H9 (cell line): Measurements from ENCODE around the gene KCNQ2. TPM values are rescaled to one million over a fixed set of nuclear protein-coding genes. Genes with fewer than 3 reads are reported as not detected.

Experiments used
- DNase-seq: peaks from one replicate; pipeline ENCODE4 v3.0.0-alpha.2; 2017
- H2AFZ ChIP-seq: one replicate; pipeline ENCODE4 v1.6.1; 2013; ENCODE audit warnings: mild to moderate bottlenecking, low read length, control low read depth, moderate library complexity
- H2AK5ac ChIP-seq: 2 replicates; pipeline ENCODE4 v1.6.1; 2013; ENCODE audit warnings: low read length, control low read depth, mixed read lengths; ENCODE audit not compliant: insufficient read length
- H2BK120ac ChIP-seq: one replicate; pipeline ENCODE4 v1.6.1; 2013; ENCODE audit warnings: low read depth, mild to moderate bottlenecking, low read length, control low read depth, inconsistent platforms; ENCODE audit not compliant: poor library complexity, severe bottlenecking
- H2BK12ac ChIP-seq: 2 replicates; pipeline ENCODE4 v1.6.1; 2013; ENCODE audit warnings: low read length, control low read depth, mixed read lengths, low read depth; ENCODE audit not compliant: insufficient read length
- H2BK15ac ChIP-seq: 2 replicates; pipeline ENCODE4 v1.6.1; 2013; ENCODE audit warnings: low read depth, low read length, control low read depth
- H2BK20ac ChIP-seq: one replicate; pipeline ENCODE4 v1.6.1; 2013; ENCODE audit warnings: low read depth, mild to moderate bottlenecking, low read length, control low read depth, inconsistent platforms; ENCODE audit not compliant: poor library complexity, severe bottlenecking
- H2BK5ac ChIP-seq: 2 replicates; pipeline ENCODE4 v1.6.1; 2013; ENCODE audit warnings: low read length, control low read depth, mixed read lengths; ENCODE audit not compliant: insufficient read length
- H3K14ac ChIP-seq: 2 replicates; pipeline ENCODE4 v1.6.1; 2013; ENCODE audit warnings: low read length, control low read depth; ENCODE audit not compliant: insufficient read depth
- H3K18ac ChIP-seq: 2 replicates; pipeline ENCODE4 v1.6.1; 2013; ENCODE audit warnings: low read depth, mild to moderate bottlenecking, mixed read lengths, low read length, control low read depth; ENCODE audit not compliant: insufficient read length
- H3K23ac ChIP-seq: 2 replicates; pipeline ENCODE4 v1.6.1; 2013; ENCODE audit warnings: low read length, control low read depth, mixed read lengths, low read depth; ENCODE audit not compliant: insufficient read length
- H3K23me2 ChIP-seq: 2 replicates; pipeline ENCODE4 v1.6.1; 2013; ENCODE audit warnings: low read depth, mild to moderate bottlenecking, mixed read lengths, low read length, control low read depth; ENCODE audit not compliant: insufficient read length, poor library complexity, severe bottlenecking
- H3K27ac ChIP-seq: 2 replicates; pipeline ENCODE4 v1.5.1; 2013; ENCODE audit warnings: low read length, control low read depth, mixed read lengths, low read depth; ENCODE audit not compliant: insufficient read length
- H3K27me3 ChIP-seq: 2 replicates; pipeline ENCODE4 v1.6.1; 2013; ENCODE audit warnings: low read length, control low read depth, inconsistent platforms; ENCODE audit not compliant: insufficient read depth
- H3K4ac ChIP-seq: 2 replicates; pipeline ENCODE4 v1.6.1; 2013; ENCODE audit warnings: low read depth, mild to moderate bottlenecking, control low read depth, inconsistent platforms, low read length, moderate library complexity
- H3K4me1 ChIP-seq: 2 replicates; pipeline ENCODE4 v1.6.1; 2013; ENCODE audit warnings: low read length, control low read depth, inconsistent platforms; ENCODE audit not compliant: insufficient read depth
- H3K4me2 ChIP-seq: 2 replicates; pipeline ENCODE4 v1.6.1; 2013; ENCODE audit warnings: low read length, control low read depth, mixed read lengths; ENCODE audit not compliant: insufficient read length, insufficient read depth
- H3K56ac ChIP-seq: 2 replicates; pipeline ENCODE4 v1.6.1; 2013; ENCODE audit warnings: low read depth, mild to moderate bottlenecking, mixed read lengths, low read length, control low read depth; ENCODE audit not compliant: insufficient read length
- H3K79me1 ChIP-seq: 2 replicates; pipeline ENCODE4 v1.6.1; 2013; ENCODE audit warnings: low read depth, mild to moderate bottlenecking, moderate library complexity, low read length, control low read depth, inconsistent platforms; ENCODE audit not compliant: insufficient read depth, poor library complexity, severe bottlenecking
- H3K79me2 ChIP-seq: 2 replicates; pipeline ENCODE4 v1.6.1; 2013; ENCODE audit warnings: low read length, control low read depth, inconsistent platforms; ENCODE audit not compliant: insufficient read depth
- H3K9ac ChIP-seq: 2 replicates; pipeline ENCODE4 v1.6.1; 2013; ENCODE audit warnings: low read length, control low read depth, mixed read lengths; ENCODE audit not compliant: insufficient read length; ENCODE audit errors: extremely low read depth
- H3K9me3 ChIP-seq: one replicate; pipeline ENCODE4 v1.6.1; 2013; ENCODE audit warnings: low read depth, low read length, inconsistent platforms; ENCODE audit not compliant: control insufficient read depth
- H3T11ph ChIP-seq: one replicate; pipeline ENCODE4 v1.6.1; 2013; ENCODE audit warnings: mild to moderate bottlenecking, low read length, control low read depth, inconsistent platforms
- H4K20me1 ChIP-seq: one replicate; pipeline ENCODE4 v1.6.1; 2013; ENCODE audit not compliant: control insufficient read depth, insufficient read length, insufficient read depth
- H4K5ac ChIP-seq: 2 replicates; pipeline ENCODE4 v1.6.1; 2013; ENCODE audit warnings: low read depth, mild to moderate bottlenecking, mixed read lengths, low read length, control low read depth; ENCODE audit not compliant: insufficient read length
- H4K8ac ChIP-seq: replicated peaks from 2 replicates; pipeline ENCODE4 v1.6.1; 2013; ENCODE audit warnings: low read length, control low read depth, mixed read lengths, low read depth; ENCODE audit not compliant: insufficient read length
- H4K91ac ChIP-seq: 2 replicates; pipeline ENCODE4 v1.6.1; 2013; ENCODE audit warnings: low read depth, mild to moderate bottlenecking, moderate library complexity, mixed read lengths, low read length, control low read depth; ENCODE audit not compliant: insufficient read length
- H3K27ac Mint-ChIP-seq, 3 experiments: 2 replicates in 2 of 3; 3 replicates in 1 of 3; pipeline ENCODE4 v1.8.0; 2020 to 2021; ENCODE audit warnings: mixed read lengths in 3 of 3, mild to moderate bottlenecking in 1 of 3, moderate library complexity in 1 of 3
- H3K27me3 Mint-ChIP-seq: 2 replicates; pipeline ENCODE4 v1.8.0; 2021; ENCODE audit warnings: low read depth, mild to moderate bottlenecking, moderate library complexity, mixed read lengths
- H3K36me3 Mint-ChIP-seq, 3 experiments: 2 replicates in 2 of 3; 3 replicates in 1 of 3; pipeline ENCODE4 v1.8.0; 2020 to 2021; ENCODE audit warnings: low read depth in 3 of 3, mixed read lengths in 3 of 3; ENCODE audit not compliant: insufficient read depth in 1 of 3
- H3K4me1 Mint-ChIP-seq, 2 experiments: 2 replicates each; pipeline ENCODE4 v1.8.0; 2020; ENCODE audit warnings: mixed read lengths in 2 of 2
- H3K4me3 Mint-ChIP-seq, 2 experiments: 2 replicates in 1 of 2; 3 replicates in 1 of 2; pipeline ENCODE4 v1.8.0; 2020 to 2021; ENCODE audit warnings: mild to moderate bottlenecking in 2 of 2, mixed read lengths in 2 of 2, moderate library complexity in 1 of 2
- H3K9me3 Mint-ChIP-seq, 2 experiments: 2 replicates in 1 of 2; 3 replicates in 1 of 2; pipeline ENCODE4 v1.8.0; 2020; ENCODE audit warnings: mild to moderate bottlenecking in 2 of 2, mixed read lengths in 2 of 2, moderate library complexity in 1 of 2
- CTCF ChIP-seq: fragments of 200-600 bp; sonication (generic); conservative IDR thresholded peaks from 3 replicates; pipeline ENCODE4 v1.8.0; 2021; ENCODE audit warnings: antibody characterized with exemption, mild to moderate bottlenecking
- WGBS: extraction: QIAGEN DNeasy Blood & Tissue Kit; methylation state at CpG from one replicate; pipeline ENCODE4 v1.1.7; 2013; ENCODE audit warnings: missing lambda C conversion rate, low lambda C conversion rate, mixed read lengths; ENCODE audit not compliant: insufficient read length; ENCODE audit errors: extremely low coverage; 5-methylcytosine and 5-hydroxymethylcytosine counted together
- total RNA-seq: library from RNA; stranded (reverse); gene quantifications from 2 replicates; pipeline ENCODE4 v1.2.1, GENCODE V29; 2021

KCNQ2 gene
- total RNA-seq, 1 experiment from 2014 or later = 69.2 TPM

- H3K27me3 ChIP-seq = no peaks in the 10 kb centered on the region
- H3K4ac ChIP-seq = no peak overlapping the region
- no peak overlapping the region for H3K27ac ChIP-seq
- H2BK20ac ChIP-seq = no peak overlapping the region
- H3K56ac ChIP-seq = no peak overlapping the region
- H2AFZ ChIP-seq = no peak overlapping the region
- no peak overlapping the region; the same call in 1 of the 2 replicates for H3K14ac ChIP-seq
- H3T11ph ChIP-seq = no peak overlapping the region
- H3K79me2 ChIP-seq = no peaks in the 10 kb centered on the region
- no CpG with 5 or more reads among the region's 19 CpGs for WGBS
- H3K9me3 ChIP-seq = no peaks in the 10 kb centered on the region
- H3K23ac ChIP-seq = no peak overlapping the region
- no peak for DNase-seq
- TF ChIP-seq CTCF = no peak
- no peaks in the 10 kb centered on the region for H3K23me2 ChIP-seq
- H2BK12ac ChIP-seq = no peak overlapping the region
- H2BK120ac ChIP-seq = no peak overlapping the region
- no peak overlapping the region for H4K91ac ChIP-seq
- H3K9me3 Mint-ChIP-seq = peaks cover 0 to 5% of the 10 kb centered on the region in 2 experiments; a peak in 1 of 5 replicates
- H3K18ac ChIP-seq = no peak overlapping the region
- H4K5ac ChIP-seq = no peak overlapping the region
- H3K4me1 ChIP-seq = peaks cover 4% of the 10 kb centered on the region; the same call in 1 of the 2 replicates
- no peaks in the 10 kb centered on the region for H3K36me3 Mint-ChIP-seq
- H3K4me1 Mint-ChIP-seq = peaks cover 18 to 32% of the 10 kb centered on the region in 2 experiments
- no peak overlapping the region for H3K27ac Mint-ChIP-seq
- H3K4me3 Mint-ChIP-seq = no peak overlapping the region
- no peak overlapping the region for H4K8ac ChIP-seq
- no peak overlapping the region for H2AK5ac ChIP-seq
- H3K79me1 ChIP-seq = no peaks in the 10 kb centered on the region
- H3K4me2 ChIP-seq = no peak overlapping the region
- no peaks in the 10 kb centered on the region; the same call in none of the 2 replicates for H3K27me3 Mint-ChIP-seq
- no peak overlapping the region for H2BK5ac ChIP-seq
- no peak overlapping the region for H2BK15ac ChIP-seq
- peaks cover 2% of the 10 kb centered on the region for H4K20me1 ChIP-seq
- no peak overlapping the region for H3K9ac ChIP-seq
Observed at GRCh38 chr20:63373996-63374395, 98.5 kb downstream of the KCNQ2 start.
